Uterus (tissue), 2 donors: ENCODE measurements around the gene NAT14.

Source experiments
- POLR2A ChIP-seq, 2 donors: fragments of 450-650 bp; IDR thresholded peaks; one replicate each; pipeline ENCODE4 v1.6.1; 2016; ENCODE audit warnings: antibody characterized with exemption in 2 of 2, mild to moderate bottlenecking in 1 of 2, moderate library complexity in 1 of 2
- TF ChIP-seq, protein P1 (sequence below), 4 experiments: fragments of 200-600 bp in 2 of 4; fragments of 450-650 bp in 2 of 4; sonication (generic) in 2 of 4; IDR thresholded peaks; one replicate each; pipeline ENCODE4 v1.5.1; 2016 to 2019; ENCODE audit warnings: antibody characterized with exemption in 4 of 4, mild to moderate bottlenecking in 2 of 4, moderate library complexity in 1 of 4

- no peak for TF ChIP-seq POLR2A (IDR thresholded peaks at IDR 0.05)
- TF ChIP-seq, protein P1, sequence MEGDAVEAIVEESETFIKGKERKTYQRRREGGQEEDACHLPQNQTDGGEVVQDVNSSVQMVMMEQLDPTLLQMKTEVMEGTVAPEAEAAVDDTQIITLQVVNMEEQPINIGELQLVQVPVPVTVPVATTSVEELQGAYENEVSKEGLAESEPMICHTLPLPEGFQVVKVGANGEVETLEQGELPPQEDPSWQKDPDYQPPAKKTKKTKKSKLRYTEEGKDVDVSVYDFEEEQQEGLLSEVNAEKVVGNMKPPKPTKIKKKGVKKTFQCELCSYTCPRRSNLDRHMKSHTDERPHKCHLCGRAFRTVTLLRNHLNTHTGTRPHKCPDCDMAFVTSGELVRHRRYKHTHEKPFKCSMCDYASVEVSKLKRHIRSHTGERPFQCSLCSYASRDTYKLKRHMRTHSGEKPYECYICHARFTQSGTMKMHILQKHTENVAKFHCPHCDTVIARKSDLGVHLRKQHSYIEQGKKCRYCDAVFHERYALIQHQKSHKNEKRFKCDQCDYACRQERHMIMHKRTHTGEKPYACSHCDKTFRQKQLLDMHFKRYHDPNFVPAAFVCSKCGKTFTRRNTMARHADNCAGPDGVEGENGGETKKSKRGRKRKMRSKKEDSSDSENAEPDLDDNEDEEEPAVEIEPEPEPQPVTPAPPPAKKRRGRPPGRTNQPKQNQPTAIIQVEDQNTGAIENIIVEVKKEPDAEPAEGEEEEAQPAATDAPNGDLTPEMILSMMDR (IDR thresholded peaks at IDR 0.05) = no peak
Observed at GRCh38 chr19:55479045-55479444, 5.9 kb upstream of the NAT14 start.
